ENCODE results near the gene SOD1. TPM values are rescaled to one million over a fixed set of nuclear protein-coding genes. Genes with fewer than 3 reads are reported as not detected.

SOD1 gene
- total RNA-seq, 4 donors from 2014 or later = 118 to 141 (median 130) TPM

- 90 to 91% methylated on average over 5 of the region's 5 CpGs for WGBS, 2 donors
- TF ChIP-seq POLR2A (IDR thresholded peaks at IDR 0.05) (no peak), CTCF (IDR thresholded peaks at IDR 0.05) (no peak)
- no peak overlapping the region for H3K4me3 ChIP-seq (ENCODE audit: low read depth, poor library complexity, severe bottlenecking)
- DNase-seq (ENCODE audit: low spot score in 2 of 2) = no peak
- intact Hi-C loops (cut with DNase I; ENCODE audit: low total_unique reads) = no loop called here
Observed at GRCh38 chr21:31688603-31689368, 29.3 kb downstream of the SOD1 start.

GRCh38 chr21:31693222-31693621, 33.7 kb downstream of the SOD1 start:
- intact Hi-C loops (cut with DNase I; ENCODE audit: low total_unique reads) = no loop called here
- WGBS, 2 donors = 97 to 98% methylated on average over 16 of the region's 16 CpGs
- no peak overlapping the region for H3K4me3 ChIP-seq (ENCODE audit: low read depth, poor library complexity, severe bottlenecking)
- no peak for DNase-seq (ENCODE audit: low spot score in 2 of 2)
- TF ChIP-seq POLR2A (IDR thresholded peaks at IDR 0.05) (no peak), CTCF (IDR thresholded peaks at IDR 0.05) (no peak)

DNA sequence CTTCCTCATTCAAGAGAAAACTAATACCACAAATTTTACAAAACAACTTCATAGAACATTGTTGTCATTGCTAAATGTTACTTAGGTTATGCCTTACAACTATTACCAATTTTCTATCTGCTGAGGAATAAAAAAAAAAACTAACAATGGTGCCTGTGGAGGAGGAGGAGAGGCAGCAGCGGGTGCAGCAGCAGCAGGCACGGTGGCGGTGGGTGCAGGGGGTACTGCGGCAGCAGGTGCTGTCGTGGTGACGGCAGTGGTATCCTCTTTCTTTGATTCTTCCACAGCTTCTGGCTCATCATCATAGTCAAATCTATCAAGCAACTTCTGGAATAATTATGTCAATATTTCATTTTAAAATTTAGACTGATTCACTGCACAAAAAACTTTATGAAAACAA, 36.9 kb downstream of the SOD1 start:
- 93% methylated on average over 6 of the region's 6 CpGs for WGBS, 2 donors
- intact Hi-C loops (cut with DNase I; ENCODE audit: low total_unique reads) = no loop called here
- DNase-seq (ENCODE audit: low spot score in 2 of 2) = no peak
- no peak overlapping the region for H3K4me3 ChIP-seq (ENCODE audit: low read depth, poor library complexity, severe bottlenecking)
- TF ChIP-seq POLR2A (IDR thresholded peaks at IDR 0.05) = no peak
- no peak for TF ChIP-seq CTCF (IDR thresholded peaks at IDR 0.05)

- intact Hi-C loops (cut with DNase I; ENCODE audit: low total_unique reads) = no loop called here
- H3K4me3 ChIP-seq (ENCODE audit: low read depth, poor library complexity, severe bottlenecking) = no peak overlapping the region
- DNase-seq (ENCODE audit: low spot score in 2 of 2) = no peak
- no peak for TF ChIP-seq POLR2A (IDR thresholded peaks at IDR 0.05)
- no peak for TF ChIP-seq CTCF (IDR thresholded peaks at IDR 0.05)
Observed at GRCh38 chr21:31698461-31698860, 39.0 kb downstream of the SOD1 start.

GRCh38 chr21:31700040-31700439, 40.5 kb downstream of the SOD1 start:
- 97 to 98% methylated on average over 3 of the region's 3 CpGs for WGBS, 2 donors
- no peak for TF ChIP-seq POLR2A (IDR thresholded peaks at IDR 0.05)
- TF ChIP-seq CTCF (IDR thresholded peaks at IDR 0.05) = no peak
- intact Hi-C loops (cut with DNase I; ENCODE audit: low total_unique reads) = no loop called here
- DNase-seq (ENCODE audit: low spot score in 2 of 2) = no peak
- no peak overlapping the region for H3K4me3 ChIP-seq (ENCODE audit: low read depth, poor library complexity, severe bottlenecking)

DNA sequence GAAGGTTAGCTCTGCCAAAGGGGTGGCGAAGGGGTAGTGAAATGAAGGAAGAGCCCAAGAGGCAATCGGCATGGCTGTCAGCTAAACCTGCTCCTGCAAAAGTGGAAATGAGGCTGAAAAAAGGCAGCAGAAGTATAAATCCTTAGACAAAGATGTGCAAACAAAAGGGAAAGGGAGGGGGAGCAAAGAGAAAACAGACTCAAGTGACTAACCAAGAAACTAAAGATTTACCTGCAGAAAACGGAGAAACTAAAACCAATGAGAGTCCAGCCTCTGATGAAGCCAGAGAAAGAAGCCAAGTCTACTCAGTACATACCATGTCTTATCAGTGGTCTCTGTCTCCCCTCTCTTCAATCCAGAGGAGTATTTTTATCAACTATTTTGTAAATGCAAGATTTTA, 47.1 kb downstream of the SOD1 start:
- H3K4me3 ChIP-seq (ENCODE audit: low read depth, poor library complexity, severe bottlenecking) = no peak overlapping the region
- 92 to 93% methylated on average over 3 of the region's 3 CpGs for WGBS, 2 donors
- intact Hi-C loops (cut with DNase I; ENCODE audit: low total_unique reads) = no loop called here
- DNase-seq (ENCODE audit: low spot score in 2 of 2) = no peak
- no peak for TF ChIP-seq CTCF (IDR thresholded peaks at IDR 0.05)
